ENCODE results near the gene LSM2.

GRCh38 chr6:31763619-31763940, 43.2 kb downstream of the LSM2 start:
- TF ChIP-seq CTCF (IDR thresholded peaks at IDR 0.05) = no peak
- no peak for TF ChIP-seq POLR2A (IDR thresholded peaks at IDR 0.05)
